Lower leg skin (tissue), 3 donors: ENCODE measurements around the gene TLL2.

Source experiments
- POLR2A ChIP-seq, 2 donors: fragments of 450-650 bp; IDR thresholded peaks; one replicate each; pipeline ENCODE4 v1.6.1; 2016 to 2017; ENCODE audit warnings: antibody characterized with exemption in 2 of 2, mild to moderate bottlenecking in 1 of 2, moderate library complexity in 1 of 2
- TF ChIP-seq, protein P1 (sequence below), 3 donors: fragments of 450-650 bp; IDR thresholded peaks; one replicate each; pipeline ENCODE4 v1.5.1; 2016; ENCODE audit warnings: antibody characterized with exemption in 3 of 3, mild to moderate bottlenecking in 3 of 3, moderate library complexity in 2 of 3

DNA sequence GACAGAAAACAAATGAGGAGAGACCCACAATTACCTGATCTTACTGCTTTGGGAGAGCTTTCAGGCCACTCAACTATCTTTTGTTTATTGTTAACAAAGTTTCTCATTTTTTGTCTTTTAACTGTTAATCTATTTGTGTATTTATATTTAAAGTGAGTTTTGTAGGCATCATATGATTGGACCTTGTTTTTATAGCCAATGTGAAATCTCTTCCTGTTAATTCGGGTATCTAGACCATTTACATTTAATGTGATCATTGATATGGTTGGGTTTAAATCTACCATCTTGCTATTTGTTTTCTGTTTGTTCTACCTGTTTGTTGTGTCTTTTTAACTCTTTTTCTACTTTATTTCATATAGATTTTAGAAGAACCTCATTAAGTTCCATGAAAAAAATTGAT lies 167.4 kb downstream of the TLL2 start:
- TF ChIP-seq, protein P1, sequence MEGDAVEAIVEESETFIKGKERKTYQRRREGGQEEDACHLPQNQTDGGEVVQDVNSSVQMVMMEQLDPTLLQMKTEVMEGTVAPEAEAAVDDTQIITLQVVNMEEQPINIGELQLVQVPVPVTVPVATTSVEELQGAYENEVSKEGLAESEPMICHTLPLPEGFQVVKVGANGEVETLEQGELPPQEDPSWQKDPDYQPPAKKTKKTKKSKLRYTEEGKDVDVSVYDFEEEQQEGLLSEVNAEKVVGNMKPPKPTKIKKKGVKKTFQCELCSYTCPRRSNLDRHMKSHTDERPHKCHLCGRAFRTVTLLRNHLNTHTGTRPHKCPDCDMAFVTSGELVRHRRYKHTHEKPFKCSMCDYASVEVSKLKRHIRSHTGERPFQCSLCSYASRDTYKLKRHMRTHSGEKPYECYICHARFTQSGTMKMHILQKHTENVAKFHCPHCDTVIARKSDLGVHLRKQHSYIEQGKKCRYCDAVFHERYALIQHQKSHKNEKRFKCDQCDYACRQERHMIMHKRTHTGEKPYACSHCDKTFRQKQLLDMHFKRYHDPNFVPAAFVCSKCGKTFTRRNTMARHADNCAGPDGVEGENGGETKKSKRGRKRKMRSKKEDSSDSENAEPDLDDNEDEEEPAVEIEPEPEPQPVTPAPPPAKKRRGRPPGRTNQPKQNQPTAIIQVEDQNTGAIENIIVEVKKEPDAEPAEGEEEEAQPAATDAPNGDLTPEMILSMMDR (IDR thresholded peaks at IDR 0.05), result no peak
- no peak for TF ChIP-seq POLR2A (IDR thresholded peaks at IDR 0.05)
